ENCODE results near the gene CEBPZOS. TPM values are rescaled to one million over a fixed set of nuclear protein-coding genes. Genes with fewer than 3 reads are reported as not detected.

Gene CEBPZOS
- total and polyA plus RNA-seq, 9 of the 15 experiments (the other 6 are each of a cell fraction or from before 2014, with no cell fraction given): 21.7 to 64.8 (median 46.7) TPM

- Histone ChIP-seq H4K20me1 (replicated peaks; ENCODE audit: control insufficient read depth, insufficient read depth, low read length) (no peaks in the 10 kb centered on the region), H3K4me3 (no peak overlapping the region), H3K79me2 (ENCODE audit: control insufficient read depth, insufficient read depth, low read length) (no peaks in the 10 kb centered on the region), H3K27me3 (ENCODE audit: control insufficient read depth in 2 of 2, insufficient read depth in 2 of 2, low read length in 2 of 2) (peaks cover 4 to 5% of the 10 kb centered on the region in 2 experiments; a peak in 4 of 5 replicates), H3K4me2 (ENCODE audit: insufficient read depth, low read length) (no peak overlapping the region), H3K9me3 (replicated peaks; ENCODE audit: control insufficient read depth, insufficient read depth, low read depth, low read length) (no peaks in the 10 kb centered on the region), H3K27ac (ENCODE audit: extremely low read depth, low read depth, low read length) (no peak overlapping the region), H2AFZ (ENCODE audit: low read depth, low read length) (no peak overlapping the region), H3K4me1 (replicated peaks in 1 of 2; ENCODE audit: control insufficient read depth in 2 of 2, insufficient read depth in 2 of 2, low read length in 2 of 2) (peaks cover 5 to 11% of the 10 kb centered on the region in 2 experiments; a peak in 3 of 5 replicates), H3K36me3 (ENCODE audit: control insufficient read depth, insufficient read depth, low read length) (no peaks in the 10 kb centered on the region), H3K9ac (ENCODE audit: insufficient read depth in 1 of 2, low read depth in 2 of 2, low read length in 2 of 2) (no peak overlapping the region), H3K9me1 (ENCODE audit: control insufficient read depth, insufficient read depth, low read length) (no peaks in the 10 kb centered on the region)
- intact Hi-C loops (cut with micrococcal nuclease): no loop called here
- POLR2A ChIA-PET: interaction anchor here (1.4 kb wide), 1 partner anchor 11 kb away, joined by 3 read pairs; no protein-coding TSS in a partner anchor
- no peak for DNase-seq (ENCODE audit: extremely low read depth in 1 of 4, low spot score in 3 of 4)
- no TSS peak for BruUV-seq (replicated peaks)
- CTCF ChIA-PET (ENCODE audit: low intra/inter-chr PET ratio): no interaction called here
- no peak for FAIRE-seq
- in situ Hi-C loops (cut with MboI): no loop called here
- ATAC-seq: no peak
- 44% methylated on average over 5 of the region's 5 CpGs for WGBS (ENCODE audit: insufficient coverage, low coverage, missing lambda C conversion rate)
- TF ChIP-seq NCOA2 (IDR thresholded peaks at IDR 0.05; ENCODE audit: partially characterized antibody in 2 of 2): no peak
- no peak for TF ChIP-seq ZNF639 (CRISPR knock-in tag; conservative IDR thresholded peaks at IDR 0.05 in 1 of 2, IDR thresholded peaks at IDR 0.05 in 1 of 2)
- TF ChIP-seq CHD7 (IDR thresholded peaks at IDR 0.05; ENCODE audit: low read depth, low read length): no peak
- TF ChIP-seq ZFP30 (CRISPR knock-in tag; IDR thresholded peaks at IDR 0.05; ENCODE audit: borderline replicate concordance): no peak
- TF ChIP-seq SPI1 (IDR thresholded peaks at IDR 0.05; ENCODE audit: borderline replicate concordance, low read depth, low read length): no peak
- TF ChIP-seq ZBTB1 (CRISPR knock-in tag; IDR thresholded peaks at IDR 0.05; ENCODE audit: borderline replicate concordance, low read depth): no peak
- no peak for TF ChIP-seq POLR2AphosphoS5 (IDR thresholded peaks at IDR 0.05; ENCODE audit: control insufficient read depth, insufficient read depth, low read depth, low read length)
- no peak for TF ChIP-seq NR1H2 (CRISPR knock-in tag; IDR thresholded peaks at IDR 0.05)
- no peak for TF ChIP-seq TCF7L2 (IDR thresholded peaks at IDR 0.05; ENCODE audit: low read depth, low read length)
Observed at GRCh38 chr2:37180640-37181039, 15.7 kb upstream of the CEBPZOS start.
